ENCODE data around the gene SACM1L. TPM values are rescaled to one million over a fixed set of nuclear protein-coding genes. Genes with fewer than 3 reads are reported as not detected.

SACM1L gene
- total and polyA plus RNA-seq, 11 donors, result 12.6 to 35.3 (median 22.3) TPM

GRCh38 chr3:45700570-45701073 lies 11.4 kb downstream of the SACM1L start:
- ATAC-seq, result no peak
- no peak overlapping the region for H3K4me3 ChIP-seq
- no peaks in the 10 kb centered on the region for H3K27me3 ChIP-seq
- no peaks in the 10 kb centered on the region for H3K9me3 ChIP-seq
- peaks cover 0 to 11% (median 0%) of the 10 kb centered on the region in 12 donors for H3K4me1 ChIP-seq
- 98 to 99% (median 98%) methylated on average over 6 of the region's 6 CpGs for WGBS, 4 donors
- TF ChIP-seq POLR2A (IDR thresholded peaks at IDR 0.05) (no peak), CTCF (IDR thresholded peaks at IDR 0.05) (no peak)
- no peak overlapping the region for H3K27ac ChIP-seq
- intact Hi-C loops (cut with DNase I), result no loop called here
- DNase-seq, result no peak
- H3K36me3 ChIP-seq, result peaks cover 0 to 41% (median 25%) of the 10 kb centered on the region in 9 donors

- H3K4me1 ChIP-seq, result peaks cover 0 to 11% (median 0%) of the 10 kb centered on the region in 12 donors
- DNase-seq (no peak), ATAC-seq (no peak)
- no peaks in the 10 kb centered on the region for H3K27me3 ChIP-seq
- WGBS, 4 donors, result 83 to 86% (median 85%) methylated on average over 9 of the region's 9 CpGs
- intact Hi-C loops (cut with DNase I), result no loop called here
- H3K9me3 ChIP-seq, result no peaks in the 10 kb centered on the region
- no peak overlapping the region for H3K27ac ChIP-seq
- H3K4me3 ChIP-seq, result no peak overlapping the region
- peaks cover 0 to 42% (median 30%) of the 10 kb centered on the region in 9 donors for H3K36me3 ChIP-seq
- TF ChIP-seq POLR2A (IDR thresholded peaks at IDR 0.05), result no peak
- no peak for TF ChIP-seq CTCF (IDR thresholded peaks at IDR 0.05)
Measured at GRCh38 chr3:45701172-45701867, 12.1 kb downstream of the SACM1L start.

GRCh38 chr3:45704301-45704943 lies 15.2 kb downstream of the SACM1L start:
- TF ChIP-seq POLR2A (IDR thresholded peaks at IDR 0.05) (no peak), CTCF (IDR thresholded peaks at IDR 0.05) (no peak)
- ATAC-seq (no peak), DNase-seq (no peak)
- Histone ChIP-seq H3K4me1 (peaks cover 0 to 8% (median 0%) of the 10 kb centered on the region in 12 donors), H3K4me3 (no peak overlapping the region), H3K9me3 (no peaks in the 10 kb centered on the region), H3K36me3 (peaks cover 0 to 68% (median 55%) of the 10 kb centered on the region in 9 donors), H3K27me3 (no peaks in the 10 kb centered on the region), H3K27ac (no peak overlapping the region)
- intact Hi-C loops (cut with DNase I), result no loop called here
- 75 to 81% (median 79%) methylated on average over 4 of the region's 4 CpGs for WGBS, 4 donors

Measured in heart left ventricle (tissue), 16 donors.